Choroid plexus epithelial cell (primary cell): ENCODE data around the gene FAM20C.

ENCODE experiments used
- DNase-seq: peaks from one replicate; pipeline ENCODE4 v3.0.0-alpha.2; 2010; ENCODE audit warnings: low read depth
- H3K4me3 ChIP-seq: 2 replicates; pipeline ENCODE4 v1.5.1; 2011; ENCODE audit warnings: low read depth, mild to moderate bottlenecking, control low read depth, low read length, moderate library complexity
- CTCF ChIP-seq: conservative IDR thresholded peaks from 2 replicates; pipeline ENCODE4 v1.5.1; 2011; ENCODE audit warnings: low read depth, mild to moderate bottlenecking, control low read depth, inconsistent platforms, low read length, moderate library complexity

FAM20C gene

GRCh38 chr7:213324-213993 is 21.1 kb downstream of the FAM20C start:
- no peak for DNase-seq
- H3K4me3 ChIP-seq = no peak overlapping the region
- no peak for TF ChIP-seq CTCF

GRCh38 chr7:214410-215212 is 22.2 kb downstream of the FAM20C start:
- no peak overlapping the region for H3K4me3 ChIP-seq
- peak; percentile 75 for DNase-seq
- TF ChIP-seq CTCF = no peak

DNA sequence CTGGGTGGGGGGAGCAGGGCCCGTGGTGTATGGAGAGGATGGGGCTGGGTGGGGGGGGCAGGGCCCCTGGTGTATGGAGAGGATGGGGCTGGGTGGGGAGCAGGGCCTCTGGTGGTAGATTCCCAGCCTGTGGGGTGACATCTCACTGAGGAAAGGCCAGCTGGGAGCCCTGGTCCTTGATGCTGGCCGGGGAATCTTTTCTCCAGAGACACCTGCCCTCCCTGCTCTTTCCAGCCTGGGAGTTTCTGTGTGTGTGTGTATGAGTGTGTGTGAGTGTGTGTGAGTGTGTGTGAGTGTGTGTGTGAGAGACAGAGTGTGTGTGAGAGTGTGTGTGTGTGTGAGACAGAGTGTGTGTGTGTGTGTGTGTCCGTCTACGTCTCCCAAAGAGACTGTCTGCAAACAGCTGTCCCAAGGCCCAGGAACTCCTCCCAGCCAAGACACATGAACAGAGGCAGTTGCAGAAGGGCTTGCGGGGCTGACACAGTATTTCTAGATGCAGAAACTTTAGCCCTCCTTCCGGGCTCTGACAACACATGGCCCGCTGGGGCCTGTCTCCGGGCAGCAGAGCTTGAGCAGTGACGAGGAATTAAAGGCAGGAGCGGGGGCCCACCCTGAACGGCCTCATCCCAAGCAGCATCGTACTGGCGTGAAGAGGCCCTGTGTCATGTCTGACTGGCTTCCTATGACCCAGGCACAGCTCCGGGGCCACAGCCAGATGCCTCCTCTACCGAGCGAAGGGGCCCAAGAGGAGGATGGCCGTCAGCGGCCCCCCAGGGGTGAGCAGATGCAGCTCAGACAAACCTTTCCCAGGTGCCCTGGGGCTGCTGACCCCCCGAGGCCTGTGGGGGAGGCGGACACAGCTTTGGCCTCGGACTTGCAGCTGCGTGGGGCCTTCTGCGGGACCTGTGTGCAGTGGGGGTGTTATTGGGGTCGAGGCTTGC is 24.3 kb downstream of the FAM20C start:
- peak; percentile 50 for DNase-seq
- H3K4me3 ChIP-seq = no peak overlapping the region
- TF ChIP-seq CTCF = no peak

DNA sequence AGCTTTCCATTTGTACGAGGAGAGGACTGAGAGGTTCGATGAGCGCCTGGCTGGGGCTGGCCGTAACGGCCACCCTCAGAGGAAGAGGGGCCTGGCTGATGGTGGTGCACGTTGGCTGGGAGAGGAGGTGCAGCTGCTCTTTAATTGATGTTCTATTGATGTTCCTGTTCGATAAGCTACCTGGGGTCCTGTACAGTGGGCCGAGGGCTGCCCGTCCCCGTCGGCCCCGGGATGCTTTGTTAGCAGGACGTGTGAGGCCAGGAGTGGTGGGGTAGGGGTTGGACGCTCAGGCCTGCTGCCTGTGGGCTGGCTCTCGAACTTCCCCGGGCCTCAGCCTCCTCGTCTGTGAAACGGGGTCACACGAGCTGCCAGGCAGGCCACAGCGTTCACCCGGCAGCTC is 25.4 kb downstream of the FAM20C start:
- DNase-seq = no peak
- no peak for TF ChIP-seq CTCF
- no peak overlapping the region for H3K4me3 ChIP-seq

- no peak overlapping the region for H3K4me3 ChIP-seq
- no peak for TF ChIP-seq CTCF
- no peak for DNase-seq
Measured at GRCh38 chr7:218316-218715, 25.9 kb downstream of the FAM20C start.

DNA sequence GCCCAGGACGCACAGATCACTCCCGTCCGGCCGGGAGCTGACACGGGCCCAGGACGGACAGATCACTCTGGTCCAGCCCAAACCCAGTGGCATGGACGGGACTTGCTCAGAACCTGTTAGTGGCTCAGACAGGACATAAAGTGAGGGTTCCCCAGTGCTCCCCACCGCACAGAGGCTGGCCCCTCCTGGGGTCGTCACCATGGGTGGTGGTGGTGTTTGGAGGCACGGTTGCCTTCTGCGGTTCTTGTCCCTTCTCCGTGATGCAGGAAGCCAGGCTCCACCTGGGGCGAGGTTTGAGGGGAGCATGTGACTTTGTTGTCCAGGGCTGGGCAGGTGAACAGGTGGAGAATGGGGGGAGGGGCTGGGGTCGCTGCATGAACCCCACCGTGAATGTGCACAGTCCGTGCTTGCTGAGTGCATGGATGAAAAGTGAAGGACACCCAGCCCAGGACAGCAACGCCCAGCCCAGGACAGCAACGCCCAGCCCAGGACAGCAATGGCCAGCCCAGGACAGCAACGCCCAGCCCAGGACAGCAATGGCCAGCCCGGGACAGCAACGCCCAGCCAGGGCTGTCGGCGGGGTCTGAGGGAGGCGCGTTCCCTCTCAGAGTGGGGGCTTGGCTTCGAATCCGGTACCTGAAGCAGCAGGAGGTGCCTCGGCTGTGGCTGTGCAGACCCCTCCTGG is 26.7 kb downstream of the FAM20C start:
- no peak for DNase-seq
- no peak for TF ChIP-seq CTCF
- no peak overlapping the region for H3K4me3 ChIP-seq
